Suppressor macrophage treated with lipopolysaccharide for 1 hour (primary cell): ENCODE results near the gene SYT1.

Experiments
- DNase-seq, 3 donors: peaks; one replicate each; pipeline ENCODE4 v3.0.0-alpha.2; 2020 to 2022

Gene SYT1

DNA sequence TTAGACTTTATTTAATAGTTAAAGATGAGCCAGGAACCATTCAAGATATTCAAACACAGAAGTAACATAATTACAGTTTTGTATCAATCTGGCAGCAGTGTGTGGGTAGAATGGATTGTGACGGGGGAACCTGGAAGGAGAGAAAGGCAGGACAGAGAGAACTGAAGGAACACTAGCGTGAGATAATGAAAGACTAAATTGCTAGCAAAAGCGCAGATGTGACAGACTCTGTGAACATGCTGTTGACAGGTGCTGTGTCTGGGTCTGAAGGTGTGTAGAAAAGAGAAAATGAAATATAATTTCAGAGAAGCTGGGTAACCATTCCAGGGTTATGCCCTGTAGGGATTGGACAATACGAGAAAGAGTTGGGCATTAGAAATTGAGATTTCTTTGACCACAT is 372.3 kb downstream of the SYT1 start:
- no peak for DNase-seq

DNA sequence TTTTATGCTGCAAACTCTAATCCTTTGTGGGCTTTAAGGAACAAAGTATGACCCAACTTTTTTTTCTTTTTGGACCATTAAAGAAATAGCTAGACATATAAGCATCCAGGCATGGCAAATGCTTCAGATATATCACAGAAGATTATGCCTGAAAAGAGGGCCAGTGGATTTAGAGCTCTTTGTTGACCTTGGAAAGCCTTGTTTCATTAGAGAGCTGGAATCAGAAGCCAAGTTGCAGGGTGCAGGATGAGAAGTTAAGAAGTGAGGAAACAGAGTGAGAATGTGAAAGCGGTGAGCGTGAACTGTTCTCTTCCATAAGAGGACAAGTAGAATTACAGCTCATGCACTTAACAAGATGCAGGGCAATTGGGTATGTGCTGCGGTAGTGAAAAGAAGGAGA is 373.7 kb downstream of the SYT1 start:
- DNase-seq = no peak

DNA sequence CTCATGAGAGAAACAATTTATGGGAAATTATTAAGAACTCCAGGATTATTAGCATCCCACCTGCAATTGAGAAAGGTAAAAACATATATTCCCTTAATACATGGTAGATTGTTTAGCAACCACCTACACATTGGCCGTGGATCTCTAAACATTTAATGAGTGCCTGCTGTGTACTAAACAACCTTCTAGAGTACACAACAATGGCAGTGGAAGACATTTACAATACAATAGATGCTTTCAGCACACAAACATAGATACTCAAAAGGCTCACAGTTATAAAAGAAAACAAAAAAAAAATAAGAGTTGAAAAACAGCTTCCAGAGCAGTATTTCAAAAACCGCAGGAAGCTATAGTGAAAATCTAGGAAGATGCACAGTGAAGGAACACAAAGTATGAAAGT is 382.9 kb downstream of the SYT1 start:
- DNase-seq = no peak

DNA sequence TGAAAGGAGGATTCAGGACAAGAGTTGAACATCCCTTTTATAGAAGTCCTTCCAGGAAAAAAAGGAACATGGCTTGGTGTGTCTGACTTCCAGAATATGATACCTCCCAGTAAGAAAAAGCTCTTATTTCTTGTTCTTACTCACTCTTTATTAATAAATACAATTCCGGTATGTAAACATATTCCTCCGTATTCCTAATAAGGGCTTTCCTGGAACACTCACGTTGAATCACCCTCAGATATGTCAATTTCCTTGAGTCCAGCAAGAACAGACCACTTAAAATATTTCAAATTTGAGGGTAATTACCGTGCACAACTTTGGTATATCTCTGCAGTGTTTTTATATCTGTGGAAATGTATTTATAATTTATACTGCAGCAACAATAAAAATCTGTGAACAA is 385.6 kb downstream of the SYT1 start:
- DNase-seq = no peak

DNA sequence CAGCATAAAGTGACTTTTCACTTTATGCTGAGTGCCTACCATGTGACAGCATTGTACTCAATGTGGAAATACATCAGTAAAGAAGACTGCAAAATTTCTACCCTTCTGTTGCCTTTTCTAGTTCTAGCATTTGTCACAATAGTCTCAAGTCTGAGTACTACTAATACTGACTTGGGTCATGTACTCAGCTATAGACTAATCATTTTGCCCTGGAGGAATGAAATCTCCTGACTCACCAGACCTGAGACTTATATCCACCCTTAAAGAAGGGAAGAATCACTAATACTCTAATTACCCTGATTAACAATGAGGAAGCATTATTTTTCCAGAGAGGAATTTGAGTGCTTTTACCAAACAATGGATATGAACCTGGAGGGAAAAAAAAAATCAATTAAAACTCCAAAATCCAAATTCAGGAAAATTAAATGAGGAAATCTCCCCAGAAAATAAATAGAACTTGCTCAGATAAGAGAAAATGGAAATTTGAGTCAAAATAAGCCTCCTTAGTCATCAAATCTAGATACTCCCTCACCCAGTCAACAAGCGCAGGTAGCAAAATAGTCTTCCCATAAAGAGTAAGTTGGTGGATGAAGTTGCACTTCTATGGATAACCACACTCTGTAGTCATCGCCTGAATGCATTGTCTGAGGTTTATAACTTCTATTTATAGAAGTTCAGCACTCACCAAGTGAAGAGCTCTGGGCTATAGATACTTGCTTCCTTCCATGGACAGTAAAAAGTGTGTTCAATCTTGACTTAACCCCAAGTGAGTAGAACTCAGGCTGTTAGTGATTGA is 386.6 kb downstream of the SYT1 start:
- DNase-seq = no peak

DNA sequence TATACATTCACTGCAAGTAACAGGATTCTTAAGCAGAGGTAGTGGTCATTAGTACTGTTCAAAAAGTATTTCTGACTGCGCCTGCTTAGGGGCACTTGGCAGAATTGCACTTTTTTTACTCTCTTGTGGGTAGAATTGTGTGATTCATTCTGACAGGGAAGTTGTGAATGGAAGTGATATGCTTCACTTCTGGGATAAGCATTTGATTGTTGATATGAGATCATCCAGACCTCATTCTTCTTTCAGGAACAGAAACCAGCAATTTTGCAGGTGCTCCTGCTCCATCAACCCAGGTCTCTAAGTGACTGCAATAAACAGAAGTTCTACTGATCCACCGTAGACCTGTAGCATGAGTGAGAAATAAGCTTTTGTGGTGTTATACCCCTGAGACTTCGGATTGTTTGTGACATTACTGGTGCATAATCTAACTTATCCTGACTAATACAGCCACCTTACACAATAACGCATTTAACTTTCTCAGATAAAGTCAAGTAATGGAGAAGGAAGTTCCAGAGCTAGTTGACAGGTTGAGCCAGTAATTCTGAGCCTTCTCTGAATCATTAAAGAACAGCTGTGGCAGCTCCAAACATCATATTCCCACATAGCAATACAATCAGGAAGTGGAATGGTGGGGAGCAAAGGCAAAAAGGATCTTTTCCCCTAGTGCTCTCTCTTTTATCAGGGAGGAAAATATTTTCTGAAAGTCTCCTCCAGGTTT is 387.9 kb downstream of the SYT1 start:
- no peak for DNase-seq

DNA sequence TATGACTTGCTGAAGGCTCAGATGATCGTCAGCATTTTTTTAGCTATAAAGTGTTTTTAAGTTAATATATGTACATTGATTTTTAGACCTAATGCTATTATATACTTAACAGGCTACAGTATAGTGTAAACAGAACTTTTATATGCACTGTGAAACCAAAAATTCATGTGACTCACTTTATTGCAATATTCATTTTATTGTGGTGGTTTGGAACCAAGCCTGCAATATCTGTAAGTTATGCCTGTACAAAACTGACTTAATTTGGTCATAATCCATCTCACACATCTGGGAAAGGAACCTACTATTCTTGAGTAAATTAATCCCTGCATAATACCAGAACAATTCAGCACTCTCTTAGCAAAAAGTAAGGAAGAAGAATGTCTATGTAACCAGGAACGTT is 390.7 kb downstream of the SYT1 start:
- no peak for DNase-seq

DNA sequence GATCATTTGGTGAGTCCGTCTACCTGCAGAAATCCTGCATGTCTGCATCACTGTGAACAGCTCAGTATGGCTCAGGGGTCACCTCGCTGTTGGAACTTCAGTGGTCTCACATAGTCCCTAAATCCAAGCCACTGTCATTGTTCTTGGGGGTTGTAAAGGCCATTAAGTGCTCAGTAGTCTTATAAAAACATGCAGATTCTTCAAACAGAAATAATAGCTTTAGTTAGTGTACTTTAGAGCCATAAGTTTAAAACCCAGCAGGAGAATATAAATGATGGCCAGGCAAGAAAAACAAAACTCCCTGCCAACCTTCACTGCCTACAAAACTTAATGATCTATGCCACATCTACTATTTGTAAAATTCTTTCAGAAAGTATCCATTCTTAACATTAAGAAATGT is 396.3 kb downstream of the SYT1 start:
- DNase-seq = no peak

DNA sequence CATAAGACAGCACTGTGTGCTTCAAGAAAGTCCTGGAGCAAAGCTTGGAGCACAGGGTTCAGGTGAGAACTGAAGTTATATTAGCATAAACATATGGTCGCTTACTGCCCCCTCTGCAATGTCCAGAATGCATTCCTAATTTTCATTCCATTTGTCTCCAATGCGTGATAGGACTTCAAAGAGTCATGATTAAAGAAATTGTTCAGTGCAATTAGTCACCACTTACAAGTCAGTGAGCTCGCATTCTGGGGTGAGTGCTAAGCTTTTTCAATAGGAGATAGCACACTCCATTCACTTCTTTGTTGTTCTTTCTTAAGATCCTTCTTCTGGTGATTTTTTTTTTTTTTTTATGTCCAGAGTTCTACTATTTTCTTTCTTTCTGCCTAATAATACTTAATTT is 398.4 kb downstream of the SYT1 start:
- no peak for DNase-seq

DNA sequence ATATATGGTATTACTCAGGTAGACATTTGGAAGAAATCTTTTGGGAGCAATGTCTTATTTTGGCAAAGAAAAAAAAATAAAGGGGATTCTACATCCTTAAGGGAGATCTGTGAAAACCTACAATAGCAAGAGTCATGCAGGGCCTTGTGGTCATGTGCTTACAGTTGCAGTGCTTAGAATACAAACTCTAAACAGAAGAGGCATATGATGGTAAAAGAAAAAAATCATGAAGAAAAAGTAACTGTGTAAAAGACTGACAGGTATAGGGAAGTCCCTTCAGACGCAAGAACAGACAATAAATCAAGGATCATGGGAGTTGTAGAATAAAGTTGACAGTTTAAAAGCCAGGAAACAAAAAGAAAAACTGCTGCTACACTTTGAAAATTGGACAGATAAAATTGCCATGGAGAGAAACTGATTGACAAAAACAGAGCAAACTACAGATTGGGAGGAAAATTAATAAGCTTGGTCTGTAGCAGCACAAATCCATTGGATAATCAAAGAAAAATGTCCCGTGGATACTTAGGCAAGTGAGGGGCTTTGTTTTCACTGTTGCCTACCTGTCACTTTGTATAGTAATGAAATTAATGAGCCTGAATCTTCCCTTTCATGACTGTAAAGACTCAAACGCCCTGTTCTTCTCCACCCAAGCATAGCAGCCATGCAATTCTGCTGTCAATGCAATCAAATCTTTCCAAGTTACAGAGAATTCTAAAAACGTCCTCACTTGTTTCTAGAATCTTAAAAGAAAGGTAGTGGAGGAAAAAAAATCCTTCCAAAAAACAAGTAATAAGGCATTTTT is 402.0 kb downstream of the SYT1 start:
- no peak for DNase-seq

DNA sequence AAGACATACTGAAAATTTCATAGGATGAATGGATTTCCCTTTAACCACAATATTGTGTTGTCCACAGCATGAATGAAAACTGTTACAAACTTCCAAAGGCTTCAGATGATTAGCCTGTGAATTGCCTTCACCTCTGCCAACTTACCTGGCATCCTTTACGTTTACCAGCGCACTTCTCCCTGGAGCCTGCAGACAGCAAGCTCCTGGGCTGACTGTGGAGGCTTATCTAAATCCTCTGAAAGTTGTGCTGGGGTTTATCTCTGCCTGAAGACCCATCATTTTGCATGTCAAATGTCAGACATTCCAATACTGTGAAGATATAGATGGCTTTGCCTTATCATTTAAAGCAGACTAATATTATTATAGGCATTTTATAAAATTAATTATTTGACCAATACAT is 403.0 kb downstream of the SYT1 start:
- DNase-seq = no peak

DNA sequence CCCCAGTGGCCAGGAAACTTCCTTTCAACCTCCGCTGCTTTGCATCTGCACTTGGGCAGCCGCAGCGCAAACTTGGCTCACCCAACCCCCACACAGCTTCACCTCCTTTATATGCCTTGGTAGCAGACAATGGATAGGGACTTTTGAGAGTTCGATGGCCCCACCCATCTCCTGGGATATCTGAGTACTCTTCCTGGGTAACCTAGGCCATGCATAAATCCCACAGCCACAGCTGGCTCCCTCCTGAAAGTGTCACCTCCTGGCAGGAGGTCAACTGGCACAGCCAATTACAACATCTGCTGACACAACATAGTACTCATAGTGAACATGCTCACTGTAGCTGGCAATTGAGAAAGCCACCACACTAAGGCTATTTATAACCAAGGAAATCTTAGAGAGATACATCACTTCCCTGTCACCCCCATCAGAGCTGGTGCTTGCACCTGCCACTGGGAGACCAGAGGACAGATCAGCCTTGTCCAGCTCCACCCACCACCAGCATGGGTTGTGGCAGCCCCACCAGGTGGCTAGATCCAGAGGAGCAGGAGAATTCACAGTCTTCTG is 410.0 kb downstream of the SYT1 start:
- no peak for DNase-seq

DNA sequence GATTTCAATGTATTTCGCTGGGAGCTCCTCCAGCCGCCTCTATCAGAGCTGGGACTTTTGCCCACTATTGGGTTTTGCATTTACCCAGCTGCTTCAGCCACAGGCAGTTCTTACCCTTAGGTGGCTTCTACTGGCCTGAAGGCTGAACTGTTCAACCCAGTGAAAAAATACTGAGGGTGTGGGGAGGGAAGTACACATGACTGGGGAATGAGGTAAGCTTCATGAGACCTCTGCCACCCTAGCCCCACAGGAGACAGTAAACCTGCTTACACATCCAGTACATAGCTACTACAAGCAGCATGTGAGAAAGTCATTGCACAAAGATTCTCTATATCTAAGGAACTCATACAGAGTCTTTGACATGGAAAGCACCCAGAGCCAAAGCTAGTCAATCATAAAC is 411.1 kb downstream of the SYT1 start:
- no peak for DNase-seq

DNA sequence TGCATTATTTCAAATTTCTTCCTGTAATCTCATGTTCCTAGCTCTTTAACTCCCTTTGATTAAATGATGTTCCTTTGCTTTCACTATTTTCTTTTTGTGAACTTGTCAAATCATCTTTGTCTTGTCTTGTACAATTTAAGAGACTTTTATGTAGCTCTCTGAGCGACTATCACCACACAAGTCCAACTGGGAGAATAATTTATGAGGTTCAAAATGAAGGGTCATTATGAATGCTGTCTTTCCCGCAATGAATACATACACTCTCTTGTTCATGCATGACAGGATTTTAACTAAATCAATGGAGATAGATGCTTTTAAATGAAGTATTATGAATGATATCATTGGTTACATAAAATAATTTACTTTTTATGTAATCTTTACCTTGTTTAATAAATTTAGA is 418.8 kb downstream of the SYT1 start:
- DNase-seq = no peak

DNA sequence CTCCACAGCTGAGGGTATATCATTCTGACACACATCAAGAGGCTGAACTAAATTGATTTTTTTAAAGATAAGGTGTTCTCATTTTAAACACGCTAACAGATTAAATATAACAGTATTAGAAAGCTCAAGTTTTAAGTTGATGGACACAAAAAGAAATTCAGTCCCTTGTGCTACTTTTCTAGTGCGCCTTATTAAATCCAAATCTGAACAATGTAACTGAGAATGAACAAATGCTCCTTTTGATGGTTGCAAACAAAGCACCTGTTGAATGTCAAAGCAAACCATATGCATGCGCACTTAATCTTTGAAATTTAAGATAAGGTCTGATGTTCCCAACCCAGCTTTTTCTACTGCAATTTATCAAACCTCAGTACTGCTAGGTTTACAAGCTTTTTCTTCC is 424.3 kb downstream of the SYT1 start:
- no peak for DNase-seq

DNA sequence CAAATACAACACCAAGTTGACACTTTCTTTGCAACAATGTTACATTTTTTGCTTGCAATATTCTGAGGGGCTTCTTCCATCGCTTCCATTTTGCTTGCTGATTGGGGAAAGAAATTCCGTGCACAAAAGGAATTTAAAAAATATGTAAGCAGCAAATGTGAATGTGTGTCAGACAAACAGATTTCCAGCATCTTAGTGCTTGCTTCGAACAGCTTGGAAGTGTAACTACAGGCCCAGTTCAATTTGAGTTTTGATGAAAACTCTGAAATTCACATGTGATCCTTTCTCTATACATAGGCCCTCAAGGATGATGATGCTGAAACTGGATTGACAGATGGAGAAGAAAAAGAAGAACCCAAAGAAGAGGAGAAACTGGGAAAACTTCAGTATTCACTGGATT is 427.1 kb downstream of the SYT1 start:
- no peak for DNase-seq

DNA sequence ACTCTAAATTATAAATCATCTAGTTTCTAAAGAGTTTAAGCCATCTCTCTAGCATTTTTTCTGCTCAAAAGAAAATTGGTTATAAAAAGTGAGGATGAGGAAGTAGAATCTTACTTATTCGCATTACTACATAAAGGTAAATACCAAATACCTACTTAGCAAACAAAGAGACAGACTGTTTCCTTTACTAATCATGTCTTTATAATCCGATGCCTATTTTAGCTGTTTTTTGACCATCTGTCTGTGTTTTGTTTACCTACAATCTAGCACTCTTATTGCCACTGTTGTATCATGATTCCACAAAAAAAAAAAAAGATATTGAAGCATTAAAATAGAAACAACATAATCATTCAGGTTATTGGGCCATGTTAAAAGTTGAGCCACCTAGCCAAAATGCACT is 430.0 kb downstream of the SYT1 start:
- DNase-seq = no peak

DNA sequence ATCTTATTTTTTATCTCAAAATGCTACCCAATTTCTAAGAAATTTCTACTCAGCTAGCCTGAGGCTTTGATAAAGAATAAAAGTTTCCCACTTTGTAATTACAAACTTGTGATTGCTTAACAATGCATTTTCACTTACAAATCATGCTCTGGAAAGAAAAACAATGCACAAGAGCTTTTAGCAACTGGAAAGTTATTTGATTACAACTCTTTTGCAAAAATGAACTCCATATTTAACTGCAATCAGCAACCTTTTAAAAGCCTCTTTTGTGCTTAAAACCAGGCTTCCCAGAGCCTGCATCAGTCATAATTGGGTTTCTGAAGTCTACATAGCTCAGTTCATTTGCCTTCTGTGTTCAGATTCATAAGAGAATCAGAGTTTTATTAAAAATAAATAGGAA is 431.0 kb downstream of the SYT1 start:
- DNase-seq = no peak

DNA sequence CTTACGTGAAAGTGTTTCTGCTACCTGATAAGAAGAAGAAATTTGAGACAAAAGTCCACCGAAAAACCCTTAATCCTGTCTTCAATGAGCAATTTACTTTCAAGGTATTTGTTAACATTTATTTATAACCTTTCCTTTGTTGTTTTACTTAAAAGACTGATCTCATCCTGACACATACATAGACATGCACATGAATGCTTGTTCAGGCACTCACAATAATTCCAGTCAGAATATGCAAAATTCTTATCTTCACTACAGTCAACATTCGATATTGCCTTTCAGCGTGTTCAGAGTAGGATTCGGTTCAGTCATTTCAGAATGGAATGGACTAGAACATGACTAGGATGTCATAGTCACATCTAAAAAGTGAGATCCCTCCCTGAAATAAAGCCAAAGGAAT is 431.6 kb downstream of the SYT1 start:
- DNase-seq = no peak

DNA sequence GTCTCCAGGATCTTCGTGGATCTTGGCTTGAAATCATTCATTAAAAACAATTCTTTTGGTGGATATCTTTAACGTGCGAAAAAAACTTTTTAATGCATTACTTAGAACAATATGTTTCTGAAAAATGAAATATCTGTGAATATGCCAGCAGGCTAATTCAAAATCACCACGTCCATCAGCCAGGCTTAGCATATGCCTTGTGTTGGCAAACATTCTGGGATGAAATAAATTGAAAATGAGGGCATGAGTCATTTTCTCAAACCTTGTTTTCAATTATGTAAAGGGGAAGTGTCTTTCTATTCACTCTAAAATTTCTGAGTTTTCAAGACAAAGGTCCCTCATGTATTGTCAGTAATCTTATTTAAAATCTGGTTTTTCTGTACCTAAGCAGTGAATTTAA is 432.3 kb downstream of the SYT1 start:
- DNase-seq = no peak

DNA sequence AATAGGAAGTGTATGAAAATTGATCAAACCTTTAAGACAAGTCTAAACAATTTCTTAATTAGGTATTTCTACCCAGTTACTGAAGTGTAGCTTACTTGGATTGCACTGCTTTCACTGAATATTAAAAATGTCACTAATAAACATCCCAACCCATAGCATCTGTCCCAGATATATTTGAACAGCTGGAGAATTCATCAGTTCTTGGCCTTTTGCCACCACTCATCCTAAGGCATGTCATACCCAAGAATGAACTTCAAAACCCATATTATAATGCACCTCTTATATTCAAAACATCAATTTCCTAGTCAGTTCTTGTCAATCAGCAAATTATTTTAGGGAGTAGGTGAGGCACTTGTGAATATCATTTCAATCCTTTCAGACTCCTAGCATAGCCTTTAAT is 433.9 kb downstream of the SYT1 start:
- no peak for DNase-seq

DNA sequence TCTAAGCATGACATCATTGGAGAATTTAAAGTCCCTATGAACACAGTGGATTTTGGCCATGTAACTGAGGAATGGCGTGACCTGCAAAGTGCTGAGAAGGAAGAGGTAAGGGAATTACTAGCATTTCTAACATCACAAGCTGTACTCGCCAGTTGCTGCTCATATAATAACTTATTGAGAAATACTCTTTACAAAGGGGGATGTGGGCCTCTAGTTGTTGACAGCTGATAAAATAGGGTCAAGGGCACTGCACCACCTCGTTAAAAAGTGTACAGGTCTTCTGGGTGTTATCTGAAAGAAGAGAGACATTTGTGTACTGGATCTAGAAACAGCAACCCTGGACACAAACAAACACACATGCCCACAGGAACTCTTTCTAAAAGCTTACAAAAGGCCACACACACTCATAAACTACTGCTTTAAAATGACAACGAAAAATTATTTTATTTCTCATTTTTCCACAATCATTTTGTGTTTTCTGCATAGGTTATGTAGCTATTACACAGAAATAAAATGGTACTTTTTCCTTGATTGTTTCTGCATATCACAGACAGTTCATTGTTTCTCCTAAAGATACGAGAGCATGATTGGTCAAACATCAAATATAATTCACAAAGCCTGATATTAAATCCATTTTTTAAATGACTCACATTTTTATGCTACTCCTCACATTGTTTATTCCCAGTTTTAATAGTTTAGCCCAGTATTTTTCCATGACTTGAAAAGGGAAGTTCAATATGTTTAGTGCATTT is 435.0 kb downstream of the SYT1 start:
- no peak for DNase-seq

DNA sequence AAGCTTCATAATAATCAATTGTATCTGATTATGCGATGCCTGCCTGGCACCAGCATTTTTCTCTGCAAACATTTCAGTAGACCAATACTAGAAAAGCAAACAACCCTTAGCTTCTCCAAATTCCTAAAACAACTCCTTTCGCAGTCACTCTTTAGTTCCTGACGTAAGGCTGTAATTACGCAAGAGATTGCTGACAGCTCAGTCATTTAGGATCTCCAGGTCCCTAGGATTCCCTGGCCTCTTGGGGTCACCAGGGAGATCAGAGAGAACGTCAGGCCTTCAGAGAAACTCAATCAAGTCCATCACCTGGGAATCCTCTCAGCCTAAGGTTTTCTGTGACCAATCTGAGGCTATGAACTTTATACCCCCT is 435.6 kb downstream of the SYT1 start:
- DNase-seq = peak in 2 of 3 donors; percentile 3 to 20
